Liver (tissue), 9 donors: Measurements from ENCODE around the gene ATP8B3. TPM values are rescaled to one million over a fixed set of nuclear protein-coding genes. Genes with fewer than 3 reads are reported as not detected.

ENCODE experiments used
- DNase-seq: peaks from one replicate; pipeline ENCODE4 v3.0.0-alpha.2; 2017; ENCODE audit warnings: low spot score
- H3K27ac ChIP-seq, 2 donors: one replicate each; pipeline ENCODE4 v1.7.0; 2013; ENCODE audit warnings: inconsistent platforms in 2 of 2, low read length in 2 of 2, control low read depth in 1 of 2, low read depth in 1 of 2, mild to moderate bottlenecking in 1 of 2
- H3K27me3 ChIP-seq, 4 donors: one replicate each; pipeline versions ENCODE4 v1.6.1 to v1.7.0; 2013; ENCODE audit warnings: low read length in 3 of 4, inconsistent platforms in 1 of 4, mild to moderate bottlenecking in 1 of 4, moderate library complexity in 1 of 4; ENCODE audit not compliant: control insufficient read depth in 4 of 4, insufficient read depth in 4 of 4
- H3K36me3 ChIP-seq, 4 donors: one replicate each; pipeline versions ENCODE4 v1.6.1 to v1.7.0; 2013; ENCODE audit warnings: low read length in 3 of 4, mild to moderate bottlenecking in 3 of 4, low read depth in 1 of 4, moderate library complexity in 1 of 4; ENCODE audit not compliant: control insufficient read depth in 4 of 4, insufficient read depth in 3 of 4
- H3K4me1 ChIP-seq, 4 donors: one replicate each; pipeline versions ENCODE4 v1.6.1 to v1.7.0; 2013; ENCODE audit warnings: low read length in 3 of 4, mild to moderate bottlenecking in 3 of 4, moderate library complexity in 1 of 4; ENCODE audit not compliant: control insufficient read depth in 4 of 4, insufficient read depth in 4 of 4
- H3K4me3 ChIP-seq, 3 donors: one replicate each; pipeline versions ENCODE4 v1.6.1 to v1.7.0; 2013; ENCODE audit warnings: low read length in 3 of 3, control low read depth in 1 of 3, low read depth in 1 of 3, mild to moderate bottlenecking in 1 of 3
- H3K9ac ChIP-seq, 2 donors: one replicate each; pipeline ENCODE4 v1.7.0; 2013; ENCODE audit warnings: low read length in 2 of 2, mild to moderate bottlenecking in 2 of 2, moderate library complexity in 2 of 2, control low read depth in 1 of 2, low read depth in 1 of 2
- H3K9me3 ChIP-seq, 4 donors: one replicate each; pipeline versions ENCODE4 v1.6.1 to v1.7.0; 2013; ENCODE audit warnings: low read length in 3 of 4; ENCODE audit not compliant: control insufficient read depth in 4 of 4
- ATF3 ChIP-seq: IDR thresholded peaks from 2 replicates; pipeline ENCODE4 v1.6.1; 2016; ENCODE audit warnings: antibody characterized with exemption
- CTCF ChIP-seq: fragments of 150-350 bp; IDR thresholded peaks from 2 replicates; pipeline ENCODE4 v1.5.1; 2017; ENCODE audit warnings: improper control_type of control experiment, low read depth, low read length; ENCODE audit not compliant: missing input control
- FOXA2 ChIP-seq: IDR thresholded peaks from 2 replicates; pipeline ENCODE4 v1.6.1; 2016; ENCODE audit warnings: antibody characterized with exemption
- GABPA ChIP-seq, 2 donors: IDR thresholded peaks in 1 of 2; conservative IDR thresholded peaks in 1 of 2; 2 replicates each; pipeline ENCODE4 v1.6.1; 2016; ENCODE audit warnings: antibody characterized with exemption in 2 of 2, mild to moderate bottlenecking in 1 of 2, moderate library complexity in 1 of 2
- HNF4A ChIP-seq, 2 donors: conservative IDR thresholded peaks; 2 replicates each; pipeline ENCODE4 v1.6.1; 2016; ENCODE audit warnings: antibody characterized with exemption in 2 of 2, mild to moderate bottlenecking in 2 of 2
- HNF4G ChIP-seq: IDR thresholded peaks from 2 replicates; pipeline ENCODE4 v1.6.1; 2016; ENCODE audit warnings: antibody characterized with exemption
- JUND ChIP-seq, 2 donors: IDR thresholded peaks; 2 replicates each; pipeline ENCODE4 v1.6.1; 2016; ENCODE audit warnings: antibody characterized with exemption in 2 of 2
- MAX ChIP-seq: IDR thresholded peaks from 2 replicates; pipeline ENCODE4 v1.6.1; 2016; ENCODE audit warnings: antibody characterized with exemption
- RAD21 ChIP-seq, 2 donors: IDR thresholded peaks; 2 replicates each; pipeline ENCODE4 v1.6.1; 2016; ENCODE audit warnings: antibody characterized with exemption in 2 of 2, mild to moderate bottlenecking in 2 of 2
- RXRA ChIP-seq, 2 donors: IDR thresholded peaks; 2 replicates each; pipeline ENCODE4 v1.6.1; 2017 to 2018; ENCODE audit warnings: antibody characterized with exemption in 2 of 2, mild to moderate bottlenecking in 1 of 2
- TAF1 ChIP-seq: conservative IDR thresholded peaks from 2 replicates; pipeline ENCODE4 v1.6.1; 2016; ENCODE audit warnings: antibody characterized with exemption, mild to moderate bottlenecking
- YY1 ChIP-seq: IDR thresholded peaks from 2 replicates; pipeline ENCODE4 v1.6.1; 2016; ENCODE audit warnings: antibody characterized with exemption, mild to moderate bottlenecking
- ZBTB33 ChIP-seq: IDR thresholded peaks from 2 replicates; pipeline ENCODE4 v1.6.1; 2016; ENCODE audit warnings: antibody characterized with exemption
- WGBS: extraction: QIAGEN DNeasy Blood & Tissue Kit; methylation state at CpG from one replicate; pipeline ENCODE4 v1.1.7; 2013; 5-methylcytosine and 5-hydroxymethylcytosine counted together
- polyA plus RNA-seq, 2 donors: library from polyadenylated mRNA; stranded (reverse) in 1 of 2; unstranded in 1 of 2; fragments of 200-250 nt in 1 of 2; fragments of >200 nt in 1 of 2; fragmentation: Nextera tagmentation in 1 of 2; extraction: Ambion mirVana in 1 of 2; gene quantifications; one replicate each; pipeline versions ENCODE4 v1.2.1 to v1.2.3, GENCODE V29; 2013 to 2015
- total RNA-seq, 2 donors: library from RNA; depleted of rRNA; stranded (reverse); fragments of >200 nt; gene quantifications; one replicate each; pipeline ENCODE4 v1.2.3, GENCODE V29; 2014
- donor health status: healthy.
- donor health status: healthy.
- donor health status: healthy.
- donor health status: healthy.
- donor health status: healthy.

ATP8B3 gene
- total and polyA plus RNA-seq, 4 donors, result 0.42 to 3.1 (median 0.52) TPM

DNA sequence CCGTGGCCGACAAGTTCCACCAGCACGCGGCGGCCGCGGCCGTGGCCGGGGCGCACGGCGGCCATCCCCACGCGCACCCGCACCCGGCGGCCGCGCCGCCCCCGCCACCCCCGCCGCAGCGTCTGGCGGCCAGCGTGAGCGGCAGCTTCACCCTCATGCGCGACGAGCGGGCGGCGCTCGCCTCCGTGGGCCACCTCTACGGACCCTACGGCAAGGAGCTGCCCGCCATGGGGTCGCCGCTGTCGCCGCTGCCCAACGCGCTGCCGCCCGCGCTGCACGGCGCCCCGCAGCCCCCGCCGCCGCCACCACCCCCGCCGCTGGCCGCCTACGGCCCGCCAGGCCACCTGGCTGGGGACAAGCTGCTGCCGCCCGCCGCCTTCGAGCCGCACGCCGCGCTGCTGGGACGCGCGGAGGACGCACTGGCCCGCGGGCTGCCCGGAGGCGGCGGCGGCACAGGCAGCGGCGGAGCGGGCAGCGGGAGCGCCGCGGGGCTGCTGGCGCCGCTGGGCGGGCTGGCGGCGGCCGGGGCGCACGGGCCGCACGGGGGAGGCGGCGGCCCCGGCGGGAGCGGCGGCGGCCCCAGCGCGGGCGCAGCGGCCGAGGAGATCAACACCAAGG is 57.9 kb downstream of the ATP8B3 start:
- Histone ChIP-seq H3K27ac (no peak overlapping the region), H3K4me3 (no peak overlapping the region), H3K36me3 (no peaks in the 10 kb centered on the region), H3K4me1 (peaks cover 13 to 35% (median 23%) of the 10 kb centered on the region in 4 donors), H3K27me3 (peaks cover 13 to 50% (median 21%) of the 10 kb centered on the region in 4 donors), H3K9ac (no peak overlapping the region), H3K9me3 (no peaks in the 10 kb centered on the region)
- 3% methylated on average over 105 of the region's 105 CpGs for WGBS
- no peak for DNase-seq
- no peak for TF ChIP-seq TAF1
- TF ChIP-seq RAD21 (IDR thresholded peaks at IDR 0.05), result no peak
- TF ChIP-seq MAX, result no peak
- no peak for TF ChIP-seq ZBTB33
- no peak for TF ChIP-seq ATF3
- TF ChIP-seq GABPA (IDR thresholded peaks at IDR 0.05 in 1 of 2, conservative IDR thresholded peaks at IDR 0.05 in 1 of 2), result no peak
- TF ChIP-seq YY1, result no peak
- TF ChIP-seq FOXA2, result no peak

DNA sequence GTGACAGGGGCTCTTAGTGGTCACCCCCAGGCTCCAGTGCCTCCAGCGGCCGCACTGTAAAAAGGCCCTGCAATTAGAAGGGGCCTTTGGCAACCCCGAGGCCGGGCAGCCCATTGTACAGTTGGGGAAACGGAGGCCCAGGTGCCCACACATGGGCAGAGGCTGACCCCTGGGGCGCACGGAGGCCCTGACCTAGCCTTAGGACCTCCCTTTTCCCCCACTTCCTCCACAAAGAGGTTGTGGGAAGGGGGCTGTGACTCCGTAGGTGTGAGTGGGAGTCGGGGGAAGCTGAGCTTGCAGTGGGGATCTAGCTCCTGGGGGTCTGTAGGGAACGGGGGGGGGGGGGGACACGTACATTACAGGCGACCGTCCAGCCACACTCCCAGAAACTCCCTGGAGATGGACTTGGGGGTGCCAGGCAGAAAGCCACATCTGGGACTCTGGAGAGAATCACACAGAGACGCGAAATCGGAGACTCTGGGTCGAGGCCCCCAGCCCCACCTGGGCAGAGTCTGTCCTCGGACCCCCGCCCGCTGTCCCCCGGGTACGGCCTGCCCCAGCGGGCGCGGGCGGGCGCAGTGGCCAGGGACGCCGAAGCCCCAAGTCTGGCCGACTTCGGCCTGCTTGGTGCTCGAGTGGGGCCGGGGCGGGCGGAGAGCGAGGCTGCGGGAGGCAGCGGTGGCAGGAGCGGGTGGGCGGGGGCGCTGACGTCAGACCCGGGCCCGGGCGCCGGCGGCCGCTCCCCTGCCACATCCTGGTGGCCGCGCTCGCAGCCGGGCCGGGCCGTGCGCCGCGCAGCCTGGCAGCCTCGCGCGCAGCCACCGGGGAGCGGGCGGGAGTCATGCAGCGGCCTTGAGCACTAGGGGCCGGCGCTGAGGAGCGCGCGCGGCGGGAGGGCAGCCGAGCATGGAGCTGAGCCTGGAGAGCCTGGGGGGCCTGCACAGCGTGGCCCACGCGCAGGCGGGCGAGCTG is 59.0 kb downstream of the ATP8B3 start, which contains the start of gene ONECUT3:
Gene ONECUT3 (plus strand): TSS at position 750 of the 972 bp plus-strand sequence. CDS start 157 bp downstream, at position 907.
- Histone ChIP-seq H3K36me3 (no peaks in the 10 kb centered on the region), H3K27me3 (peaks cover 10 to 49% (median 16%) of the 10 kb centered on the region in 4 donors), H3K27ac (no peak within 1 kb of the TSS), H3K4me3 (no peak within 1 kb of the TSS), H3K4me1 (peaks cover 13 to 40% (median 23%) of the 10 kb centered on the region in 4 donors), H3K9ac (no peak within 1 kb of the TSS), H3K9me3 (no peaks in the 10 kb centered on the region)
- TF ChIP-seq CTCF, result no peak
- no peak for TF ChIP-seq HNF4G
- TF ChIP-seq HNF4A (conservative IDR thresholded peaks at IDR 0.05), result no peak
- TF ChIP-seq TAF1, result no peak
- TF ChIP-seq JUND (IDR thresholded peaks at IDR 0.05), result no peak
- TF ChIP-seq RXRA (IDR thresholded peaks at IDR 0.05), result no peak
- WGBS, result 4% methylated on average over 77 of the region's 77 CpGs
- DNase-seq, result no peak
